NCI-H1048 (cell line): Measurements from ENCODE around the gene LCE4A.
"Not testable (repeated sequence)": the region's sequence is repeated elsewhere in the genome, so short reads cannot be mapped to it uniquely, and the experiment has no call there.

Experiments used
- DNase-seq: peaks from one replicate; lab custom pipeline; 2025; lab: John Stamatoyannopoulos, UW

Gene LCE4A

GRCh38 chr1:152707860-152708259 lies at the start of gene LCE4A:
Gene LCE4A, plus strand, starts transcription at chr1:152708160. Its CDS starts 916 bp downstream, at chr1:152709076.
- DNase-seq = no peak

GRCh38 chr1:152658649-152659048 lies 49.3 kb upstream of the LCE4A start:
- no peak for DNase-seq

- DNase-seq = no peak
Observed at GRCh38 chr1:152663098-152663497, 44.9 kb upstream of the LCE4A start, which contains the start of gene LCE2D. Gene LCE2D, plus strand, starts transcription at chr1:152663380. Its CDS starts 726 bp downstream, at chr1:152664106.

GRCh38 chr1:152666171-152666570 lies 41.8 kb upstream of the LCE4A start:
- DNase-seq = not testable (repeated sequence)

- no peak for DNase-seq
Observed at GRCh38 chr1:152667648-152668047, 40.3 kb upstream of the LCE4A start.

- DNase-seq = no peak
Observed at GRCh38 chr1:152673016-152673415, 34.9 kb upstream of the LCE4A start.

- DNase-seq = not testable (repeated sequence)
Observed at GRCh38 chr1:152674983-152675382, 33.0 kb upstream of the LCE4A start, which contains the start of gene LCE2C. Gene LCE2C, plus strand, starts transcription at chr1:152675279. Its CDS starts 737 bp downstream, at chr1:152676016.

GRCh38 chr1:152679459-152679858 lies 28.5 kb upstream of the LCE4A start:
- no peak for DNase-seq

GRCh38 chr1:152681616-152682015 lies 26.3 kb upstream of the LCE4A start:
- DNase-seq = no peak

- no peak for DNase-seq
Observed at GRCh38 chr1:152683846-152684245, 24.1 kb upstream of the LCE4A start.

GRCh38 chr1:152685823-152686222 lies 22.1 kb upstream of the LCE4A start, which contains the start of gene LCE2B:
Gene LCE2B, plus strand, starts transcription at chr1:152686123. Its CDS starts 721 bp downstream, at chr1:152686844.
- not testable (repeated sequence) for DNase-seq

GRCh38 chr1:152697701-152698600 lies 10.0 kb upstream of the LCE4A start, which contains the start of gene LCE2A:
Gene LCE2A, plus strand, starts transcription at chr1:152698345. Its CDS starts 557 bp downstream, at chr1:152698902.
- DNase-seq = no peak

GRCh38 chr1:152699746-152700145 lies 8.2 kb upstream of the LCE4A start:
- no peak for DNase-seq

GRCh38 chr1:152718238-152718637 lies 10.3 kb downstream of the LCE4A start:
- no peak for DNase-seq

- no peak for DNase-seq
Observed at GRCh38 chr1:152725261-152725660, 17.3 kb downstream of the LCE4A start.

- DNase-seq = no peak
Observed at GRCh38 chr1:152728986-152729385, 21.0 kb downstream of the LCE4A start.

- DNase-seq = no peak
Observed at GRCh38 chr1:152735648-152736047, 27.7 kb downstream of the LCE4A start.

GRCh38 chr1:152737997-152738396 lies 30.0 kb downstream of the LCE4A start:
- no peak for DNase-seq

GRCh38 chr1:152739841-152740240 lies 31.9 kb downstream of the LCE4A start:
- no peak for DNase-seq

GRCh38 chr1:152741656-152742055 lies 33.7 kb downstream of the LCE4A start:
- DNase-seq = no peak

GRCh38 chr1:152743371-152744145 lies 35.6 kb downstream of the LCE4A start:
- no peak for DNase-seq

- no peak for DNase-seq
Observed at GRCh38 chr1:152745289-152745704, 37.3 kb downstream of the LCE4A start.
